GM19463 (cell line): ENCODE data around the gene ITPK1.

Source experiments
- ATAC-seq: cut with Tn5 transposase; IDR thresholded peaks from one replicate; pipeline ENCODE4 v1.9.1; 2021; ENCODE audit warnings: mild to moderate bottlenecking, moderate library complexity; ENCODE audit not compliant: unreplicated experiment

Gene ITPK1

GRCh38 chr14:93085911-93086310 lies 29.8 kb downstream of the ITPK1 start:
- ATAC-seq, result no peak

- ATAC-seq, result no peak
These were observed 30.6 kb downstream of the ITPK1 start for GRCh38 chr14:93084866-93085857.

GRCh38 chr14:93084402-93084801 lies 31.3 kb downstream of the ITPK1 start:
- ATAC-seq, result no peak

GRCh38 chr14:93083917-93084316 lies 31.8 kb downstream of the ITPK1 start:
- ATAC-seq, result no peak

- no peak for ATAC-seq
These were observed 33.1 kb downstream of the ITPK1 start for GRCh38 chr14:93082576-93083001.

GRCh38 chr14:93081876-93082570 lies 33.7 kb downstream of the ITPK1 start:
- no peak for ATAC-seq

GRCh38 chr14:93079865-93080403 lies 35.8 kb downstream of the ITPK1 start:
- ATAC-seq, result no peak

GRCh38 chr14:93079321-93079720 lies 36.4 kb downstream of the ITPK1 start:
- no peak for ATAC-seq

- no peak for ATAC-seq
These were observed 36.9 kb downstream of the ITPK1 start for GRCh38 chr14:93078870-93079269.

- ATAC-seq, result no peak
These were observed 39.0 kb downstream of the ITPK1 start for GRCh38 chr14:93076755-93077154.

- ATAC-seq, result no peak
These were observed 39.8 kb downstream of the ITPK1 start for GRCh38 chr14:93075891-93076290.

- peak; percentile 48 for ATAC-seq
These were observed 41.6 kb downstream of the ITPK1 start for GRCh38 chr14:93073910-93074769.

- no peak for ATAC-seq
These were observed 42.4 kb downstream of the ITPK1 start for GRCh38 chr14:93073358-93073707.

- no peak for ATAC-seq
These were observed 42.9 kb downstream of the ITPK1 start for GRCh38 chr14:93072659-93073357.

GRCh38 chr14:93068711-93069110 lies 47.0 kb downstream of the ITPK1 start:
- ATAC-seq, result no peak

- ATAC-seq, result no peak
These were observed 48.6 kb downstream of the ITPK1 start for GRCh38 chr14:93067088-93067487.

GRCh38 chr14:93065272-93065730 lies 50.4 kb downstream of the ITPK1 start:
- no peak for ATAC-seq

- ATAC-seq, result no peak
These were observed 51.1 kb downstream of the ITPK1 start for GRCh38 chr14:93064411-93065271.

- ATAC-seq, result no peak
These were observed 52.3 kb downstream of the ITPK1 start for GRCh38 chr14:93063393-93063792.
